ENCODE measurements around the gene MARK3. TPM values are rescaled to one million over a fixed set of nuclear protein-coding genes. Genes with fewer than 3 reads are reported as not detected.

The MARK3 gene
- total and polyA plus RNA-seq, 2 of the 13 experiments (the other 11 are each of a cell fraction or from before 2014, with no cell fraction given): 47.7 to 56.6 TPM

DNA sequence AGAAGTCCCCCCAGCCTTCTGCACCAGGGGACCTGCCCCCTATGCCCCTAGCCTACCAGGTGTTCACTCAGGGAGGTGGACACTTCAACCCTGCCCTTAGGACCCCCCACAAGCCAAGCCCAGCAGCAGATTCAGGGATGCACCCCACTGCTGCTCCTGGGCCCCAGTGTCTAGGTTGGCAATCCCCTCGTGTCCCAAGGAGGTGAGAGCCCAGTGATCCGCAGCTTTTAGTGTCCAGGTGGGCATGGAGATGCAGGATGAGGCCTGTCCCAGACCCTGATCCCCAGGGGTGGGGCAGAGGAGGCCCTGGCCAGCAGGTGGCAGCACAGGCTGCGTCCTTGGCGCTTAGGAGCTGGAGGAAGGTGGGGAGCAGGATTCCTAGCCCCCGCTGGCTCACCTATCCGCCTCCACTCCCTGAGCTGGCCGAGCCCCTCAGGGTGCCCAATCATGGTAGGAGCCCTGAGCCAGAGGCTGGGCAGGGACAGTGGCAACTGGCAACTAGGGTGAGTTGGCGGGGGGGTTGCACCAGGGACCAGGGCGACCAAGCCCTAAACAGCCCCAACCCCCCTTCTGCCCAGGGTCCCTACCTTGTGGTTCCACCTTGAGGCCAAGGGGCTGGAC lies 133.3 kb downstream of the MARK3 start (continued):
- TF ChIP-seq ZNF646 (CRISPR knock-in tag; IDR thresholded peaks at IDR 0.05) (no peak), EED (CRISPR knock-in tag; IDR thresholded peaks at IDR 0.05) (no peak), ZNF24 (IDR thresholded peaks at IDR 0.05) (no peak), ZNF883 (CRISPR knock-in tag; IDR thresholded peaks at IDR 0.05; ENCODE audit: not compliant biosample characterization) (peak; percentile 59), ZFX (CRISPR knock-in tag; IDR thresholded peaks at IDR 0.05; ENCODE audit: low read depth) (peak; percentile 67), ZBTB39 (CRISPR knock-in tag; IDR thresholded peaks at IDR 0.05) (no peak), ZNF816 (CRISPR knock-in tag; IDR thresholded peaks at IDR 0.05; ENCODE audit: borderline replicate concordance) (no peak), MEF2D (CRISPR knock-in tag; IDR thresholded peaks at IDR 0.05) (peak; percentile 35; the same call in 1 of the 2 replicates), RNF219 (CRISPR knock-in tag; IDR thresholded peaks at IDR 0.05) (no peak), ZNF891 (CRISPR knock-in tag; IDR thresholded peaks at IDR 0.05) (no peak), TBX2 (CRISPR knock-in tag; IDR thresholded peaks at IDR 0.05; ENCODE audit: borderline replicate concordance) (peak; percentile 25; the same call in 1 of the 2 replicates), MIXL1 (CRISPR knock-in tag; IDR thresholded peaks at IDR 0.05) (no peak), THAP9 (CRISPR knock-in tag; IDR thresholded peaks at IDR 0.05; ENCODE audit: borderline replicate concordance) (peak; percentile 38; the same call in 1 of the 2 replicates), ZNF234 (CRISPR knock-in tag; conservative IDR thresholded peaks at IDR 0.05) (no peak)
- TF ChIP-seq, protein P1, sequence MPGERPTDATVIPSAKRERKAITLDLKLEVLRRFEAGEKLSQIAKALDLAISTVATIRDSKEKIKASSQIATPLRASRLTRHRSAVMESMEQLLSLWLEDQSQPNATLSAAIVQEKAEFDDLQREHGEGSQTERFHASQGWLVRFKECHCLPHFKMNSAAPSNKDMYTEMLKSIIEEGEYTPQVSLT (CRISPR knock-in tag; IDR thresholded peaks at IDR 0.05; ENCODE audit: borderline replicate concordance, low read depth): no peak
